ENCODE results near the gene ZPBP.

GRCh38 chr7:50088463-50089129 lies 4.5 kb downstream of the ZPBP start:
- TF ChIP-seq CTCF (IDR thresholded peaks at IDR 0.05) (no peak), POLR2A (IDR thresholded peaks at IDR 0.05) (no peak)
